CD4-positive, CD25-positive, alpha-beta regulatory T cell (primary cell): Measurements from ENCODE around the gene CEND1. TPM values are rescaled to one million over a fixed set of nuclear protein-coding genes. Genes with fewer than 3 reads are reported as not detected.

Experiments used
- ATAC-seq, 2 donors: fragments of 150-1000 bp; cut with Tn5 transposase; one replicate each; pipeline ENCODE4 v1.10.0; 2021; ENCODE audit warnings: low read depth in 2 of 2, moderate number of reproducible peaks in 2 of 2, moderate library complexity in 1 of 2
- DNase-seq, 3 donors: peaks; one replicate each; pipeline versions ENCODE4 v3.0.0 to v3.0.0-alpha.2; 2012 to 2022; ENCODE audit warnings: mixed read lengths in 1 of 3
- H3K27ac ChIP-seq: one replicate; pipeline ENCODE4 v1.7.0; 2013; ENCODE audit warnings: mild to moderate bottlenecking, low read length; ENCODE audit not compliant: insufficient read depth, poor library complexity, severe bottlenecking
- H3K27me3 ChIP-seq: one replicate; pipeline ENCODE4 v1.7.0; 2013; ENCODE audit warnings: low read length; ENCODE audit not compliant: control insufficient read depth, insufficient read depth
- H3K36me3 ChIP-seq: one replicate; pipeline ENCODE4 v1.7.0; 2013; ENCODE audit warnings: mild to moderate bottlenecking, low read length, moderate library complexity; ENCODE audit not compliant: control insufficient read depth, insufficient read depth
- H3K4me1 ChIP-seq: 2 replicates; pipeline ENCODE4 v1.7.0; 2013; ENCODE audit warnings: mild to moderate bottlenecking, low read length; ENCODE audit not compliant: insufficient read depth, control insufficient read depth, poor library complexity, severe bottlenecking
- H3K4me3 ChIP-seq: one replicate; pipeline ENCODE4 v1.7.0; 2013; ENCODE audit warnings: low read depth, mild to moderate bottlenecking, low read length, moderate library complexity
- H3K9me3 ChIP-seq, 2 experiments: 1 replicate in 1 of 2; 2 replicates in 1 of 2; pipeline ENCODE4 v1.7.0; 2013; ENCODE audit warnings: low read length in 2 of 2, mild to moderate bottlenecking in 1 of 2, moderate library complexity in 1 of 2; ENCODE audit not compliant: control insufficient read depth in 2 of 2
- H3K27ac Mint-ChIP-seq, 3 donors: one replicate each; pipeline ENCODE4 v1.8.0; 2020 to 2022; ENCODE audit warnings: mild to moderate bottlenecking in 3 of 3, mixed read lengths in 3 of 3, moderate library complexity in 2 of 3
- H3K27me3 Mint-ChIP-seq: one replicate; pipeline ENCODE4 v1.8.0; 2022; ENCODE audit warnings: mild to moderate bottlenecking, mixed read lengths
- H3K36me3 Mint-ChIP-seq: one replicate; pipeline ENCODE4 v1.8.0; 2020; ENCODE audit warnings: mixed read lengths
- H3K4me1 Mint-ChIP-seq, 4 donors: one replicate each; pipeline ENCODE4 v1.8.0; 2020 to 2022; ENCODE audit warnings: mixed read lengths in 4 of 4, mild to moderate bottlenecking in 1 of 4
- H3K4me3 Mint-ChIP-seq, 4 donors: one replicate each; pipeline ENCODE4 v1.8.0; 2020 to 2022; ENCODE audit warnings: mild to moderate bottlenecking in 4 of 4, mixed read lengths in 4 of 4, moderate library complexity in 3 of 4
- H3K9me3 Mint-ChIP-seq, 7 donors: one replicate each; pipeline ENCODE4 v1.8.0; 2020 to 2022; ENCODE audit warnings: mixed read lengths in 7 of 7, mild to moderate bottlenecking in 3 of 7, moderate library complexity in 2 of 7
- polyA plus RNA-seq, 4 donors: library from polyadenylated mRNA; unstranded; fragments of 300-500 nt; fragmentation: Illumina TruSeq; gene quantifications; one replicate each; pipeline ENCODE4 v1.2.3, GENCODE V29; 2021
- total RNA-seq: library from RNA; stranded (reverse); gene quantifications from one replicate; pipeline ENCODE4 v1.2.3, GENCODE V29; 2022

Gene CEND1
- total and polyA plus RNA-seq, 5 donors from 2014 or later: 0.47 to 0.67 (median 0.49) TPM; not detected in 2

DNA sequence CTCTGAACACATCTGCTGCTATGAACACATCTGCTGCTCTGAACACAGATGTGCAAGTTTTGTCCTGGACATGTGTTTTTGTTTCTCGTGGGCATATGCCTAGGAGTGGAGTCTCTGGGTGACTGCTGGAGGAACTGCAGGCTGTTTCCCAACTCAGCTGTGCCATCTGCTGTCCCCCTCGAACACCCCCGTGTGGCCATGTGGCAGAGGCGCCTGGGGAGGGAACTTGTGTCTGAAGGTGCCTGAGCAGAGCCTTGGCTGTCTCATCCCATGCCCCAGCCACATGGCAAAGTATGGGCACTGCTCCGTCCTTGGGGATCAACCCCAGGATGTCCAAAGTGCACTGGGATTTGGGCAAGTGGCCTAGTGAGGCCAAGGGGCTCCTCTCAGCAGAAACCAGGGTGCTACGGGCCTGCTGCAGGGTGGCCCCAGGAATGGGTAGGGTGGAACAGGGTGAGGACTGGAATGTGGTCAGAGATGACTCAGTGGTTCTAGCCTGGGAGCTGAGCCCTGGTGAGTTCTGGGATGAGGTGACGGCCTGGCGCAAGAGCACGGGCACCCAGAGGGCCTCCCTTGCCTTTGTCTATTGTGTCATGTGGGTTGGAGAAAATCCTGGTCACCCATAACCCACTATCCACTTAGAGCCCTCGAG, 27.3 kb downstream of the CEND1 start:
- Histone ChIP-seq H3K27ac (no peak overlapping the region), H3K36me3 (peaks cover 45% of the 10 kb centered on the region), H3K4me3 (no peak overlapping the region), H3K4me1 (no peaks in the 10 kb centered on the region), H3K27me3 (no peaks in the 10 kb centered on the region), H3K9me3 (no peaks in the 10 kb centered on the region)
- Mint-ChIP-seq H3K4me3 (no peak overlapping the region), H3K27ac (no peak overlapping the region), H3K36me3 (peaks cover 4% of the 10 kb centered on the region), H3K9me3 (no peaks in the 10 kb centered on the region), H3K4me1 (no peaks in the 10 kb centered on the region), H3K27me3 (no peaks in the 10 kb centered on the region)
- no peak for ATAC-seq
- peak in 1 of 3 donors; percentile 44 for DNase-seq

DNA sequence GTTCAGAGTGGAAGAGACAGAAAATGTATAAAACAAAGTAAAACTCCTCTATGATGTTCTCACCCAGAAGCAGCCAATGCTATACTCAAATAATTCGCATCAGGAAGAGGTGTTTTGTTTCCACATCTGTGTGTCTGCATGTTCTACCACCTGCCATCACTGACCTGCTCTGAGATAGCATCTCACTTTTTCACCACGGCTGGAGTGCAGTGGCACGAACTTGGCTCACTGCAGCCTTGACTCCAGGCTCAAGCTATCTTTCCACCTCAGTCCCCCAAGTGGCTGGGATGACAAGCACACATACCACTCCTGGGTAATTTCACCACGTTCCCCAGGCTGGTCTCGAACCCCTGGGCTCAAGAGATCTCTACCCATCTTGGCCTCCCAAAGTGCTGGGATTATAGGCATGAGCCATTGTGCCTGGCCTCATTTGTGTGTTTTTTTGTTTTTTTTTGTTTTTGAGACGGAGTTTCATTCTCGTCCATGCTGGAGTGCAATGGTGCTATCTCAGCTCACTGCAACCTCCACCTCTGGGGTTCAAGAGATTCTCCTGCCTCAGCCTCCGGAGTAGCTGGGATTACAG, 28.3 kb downstream of the CEND1 start:
- no peaks in the 10 kb centered on the region for H3K27me3 ChIP-seq
- H3K27ac Mint-ChIP-seq: peak overlapping the region in 1 of 3 donors; percentile 5
- no peak overlapping the region for H3K4me3 Mint-ChIP-seq
- H3K27ac ChIP-seq: no peak overlapping the region
- H3K4me1 Mint-ChIP-seq: no peaks in the 10 kb centered on the region
- H3K9me3 ChIP-seq: no peaks in the 10 kb centered on the region
- H3K4me3 ChIP-seq: no peak overlapping the region
- DNase-seq (no peak), ATAC-seq (no peak)
- no peaks in the 10 kb centered on the region for H3K27me3 Mint-ChIP-seq
- no peaks in the 10 kb centered on the region for H3K9me3 Mint-ChIP-seq
- no peaks in the 10 kb centered on the region for H3K4me1 ChIP-seq
- H3K36me3 Mint-ChIP-seq: peaks cover 7% of the 10 kb centered on the region
- H3K36me3 ChIP-seq: peaks cover 51% of the 10 kb centered on the region

DNA sequence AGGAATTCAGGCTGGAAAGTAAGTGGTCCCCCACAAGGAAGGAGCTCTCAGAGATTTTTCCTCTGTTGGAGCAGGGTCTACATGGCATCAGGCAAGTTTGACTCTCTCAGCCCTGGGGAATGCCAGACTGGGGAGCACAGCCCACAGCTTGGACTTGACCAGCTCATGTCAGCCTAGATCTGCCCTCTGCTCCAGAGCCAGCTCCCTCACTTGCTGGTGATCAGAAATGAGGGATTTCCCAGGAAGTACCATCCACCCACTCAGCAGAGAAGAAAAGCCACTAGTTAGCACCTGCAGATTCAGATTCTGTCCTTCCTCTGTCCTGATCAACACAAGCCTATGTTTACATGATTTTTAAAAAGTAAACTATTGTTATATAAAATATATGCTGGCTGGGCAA, 29.7 kb downstream of the CEND1 start:
- Mint-ChIP-seq H3K36me3 (peaks cover 7% of the 10 kb centered on the region), H3K27ac (no peak overlapping the region), H3K4me1 (no peaks in the 10 kb centered on the region), H3K27me3 (no peaks in the 10 kb centered on the region), H3K4me3 (no peak overlapping the region), H3K9me3 (no peaks in the 10 kb centered on the region)
- no peaks in the 10 kb centered on the region for H3K27me3 ChIP-seq
- ATAC-seq (no peak), DNase-seq (no peak)
- H3K36me3 ChIP-seq: peaks cover 61% of the 10 kb centered on the region
- no peak overlapping the region for H3K4me3 ChIP-seq
- no peaks in the 10 kb centered on the region for H3K9me3 ChIP-seq
- H3K27ac ChIP-seq: no peak overlapping the region
- no peaks in the 10 kb centered on the region for H3K4me1 ChIP-seq

DNA sequence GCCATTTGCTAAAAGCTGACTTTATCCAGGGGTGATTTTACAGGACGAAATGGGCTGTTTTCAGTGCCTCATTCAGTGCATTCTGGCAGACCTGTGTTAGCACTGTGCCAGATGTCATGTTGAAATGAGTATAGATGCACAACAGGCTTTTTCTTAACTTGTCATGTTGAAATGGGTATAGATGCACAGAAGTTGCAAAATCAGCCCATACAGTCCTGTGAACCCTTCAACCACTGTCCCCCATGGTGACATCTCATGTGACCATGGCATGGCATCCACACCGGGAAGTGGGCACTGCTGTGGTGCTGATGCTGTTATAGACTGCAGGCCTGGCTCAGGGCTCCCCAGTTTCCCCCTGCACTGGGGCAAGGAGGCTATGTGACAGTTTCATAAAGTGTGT, 40.2 kb downstream of the CEND1 start:
- Mint-ChIP-seq H3K9me3 (no peaks in the 10 kb centered on the region), H3K27me3 (peaks cover 4% of the 10 kb centered on the region), H3K36me3 (no peaks in the 10 kb centered on the region), H3K4me1 (peaks cover 9 to 32% (median 22%) of the 10 kb centered on the region in 4 donors), H3K4me3 (peak overlapping the region; percentile 24 to 91 (median 59)), H3K27ac (no peak overlapping the region)
- Histone ChIP-seq H3K27ac (no peak overlapping the region), H3K27me3 (no peaks in the 10 kb centered on the region), H3K36me3 (peaks cover 7% of the 10 kb centered on the region), H3K4me3 (no peak overlapping the region), H3K4me1 (peaks cover 32% of the 10 kb centered on the region), H3K9me3 (no peaks in the 10 kb centered on the region)
- no peak for ATAC-seq
- DNase-seq: no peak

DNA sequence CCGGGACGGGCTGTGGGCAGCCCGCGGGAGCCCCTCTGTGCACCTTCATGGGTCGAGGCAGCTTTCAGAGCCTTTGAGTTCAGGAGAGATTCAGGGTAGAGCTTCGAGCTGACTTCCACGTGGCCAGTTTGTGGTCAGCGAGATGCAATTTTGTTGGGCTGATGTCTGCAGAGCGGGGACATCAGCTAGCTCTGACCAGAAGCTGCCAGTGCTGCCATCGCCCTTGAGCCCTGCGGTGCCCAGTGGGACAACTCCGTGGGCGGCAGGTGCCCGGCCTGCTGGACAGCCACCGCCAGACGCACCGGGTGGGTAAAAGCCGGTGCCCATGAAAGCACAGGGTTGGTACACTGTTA, 41.9 kb downstream of the CEND1 start:
- Histone ChIP-seq H3K9me3 (no peaks in the 10 kb centered on the region), H3K4me3 (peak overlapping the region; percentile 79), H3K4me1 (peaks cover 32% of the 10 kb centered on the region), H3K36me3 (peaks cover 7% of the 10 kb centered on the region), H3K27me3 (no peaks in the 10 kb centered on the region), H3K27ac (peak overlapping the region; percentile 68)
- no peaks in the 10 kb centered on the region for H3K36me3 Mint-ChIP-seq
- ATAC-seq (no peak), DNase-seq (no peak)
- peaks cover 4% of the 10 kb centered on the region for H3K27me3 Mint-ChIP-seq
- peak overlapping the region; percentile 86 to 95 (median 90) for H3K4me3 Mint-ChIP-seq
- peak overlapping the region in 2 of 3 donors; percentile 83 to 93 for H3K27ac Mint-ChIP-seq
- peaks cover 9 to 32% (median 22%) of the 10 kb centered on the region in 4 donors for H3K4me1 Mint-ChIP-seq
- no peaks in the 10 kb centered on the region for H3K9me3 Mint-ChIP-seq

DNA sequence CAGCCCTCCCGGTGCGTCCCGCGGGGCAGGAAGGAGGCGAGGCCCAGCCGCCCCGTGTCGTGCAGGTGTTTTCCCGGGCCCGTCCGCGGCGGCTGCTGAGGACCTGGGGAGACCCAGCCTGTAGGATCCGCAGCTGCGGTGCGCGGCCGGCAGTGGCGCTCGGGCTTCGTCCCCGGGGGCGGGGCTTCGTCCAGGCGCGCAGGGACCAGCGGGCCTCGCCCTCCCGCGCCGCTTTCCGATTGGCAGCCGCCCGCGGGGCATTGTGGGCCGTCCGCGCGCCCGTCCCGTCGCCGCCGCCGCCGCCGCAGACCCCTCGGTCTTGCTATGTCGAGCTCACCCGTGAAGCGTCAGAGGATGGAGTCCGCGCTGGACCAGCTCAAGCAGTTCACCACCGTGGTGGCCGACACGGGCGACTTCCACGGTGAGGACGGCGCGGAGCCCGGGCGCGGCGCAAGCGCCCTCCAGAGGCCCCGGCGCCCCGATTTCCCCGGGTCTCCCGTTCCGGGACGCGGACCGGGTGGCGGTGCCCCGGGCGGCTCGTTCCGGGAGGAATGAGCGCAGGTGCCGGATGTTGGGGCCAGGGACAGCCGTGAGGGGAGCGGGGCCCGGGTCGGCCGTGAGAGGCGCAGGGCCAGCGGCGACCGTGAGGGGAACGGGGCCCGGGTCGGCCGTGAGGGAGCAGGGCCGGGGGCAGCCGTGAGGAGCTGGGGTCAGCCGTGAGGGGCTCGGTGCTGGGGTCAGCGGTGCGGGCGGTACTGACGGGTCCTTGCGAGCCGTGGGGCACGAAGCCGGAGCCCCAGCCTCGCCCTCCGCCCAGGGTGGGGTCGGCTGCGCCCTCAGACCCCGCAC, 42.5 kb downstream of the CEND1 start, which contains the start of gene TALDO1:
TSS of gene TALDO1 (plus strand) at position 307 of the 849 bp plus-strand sequence. CDS start at position 325, 18 bp downstream.
- Histone ChIP-seq H3K27me3 (no peaks in the 10 kb centered on the region), H3K4me3 (peak within 1 kb of the TSS; percentile 79), H3K9me3 (no peaks in the 10 kb centered on the region), H3K4me1 (peaks cover 32% of the 10 kb centered on the region), H3K27ac (peak within 1 kb of the TSS; percentile 68), H3K36me3 (peaks cover 2% of the 10 kb centered on the region)
- Mint-ChIP-seq H3K27ac (peak within 1 kb of the TSS in 2 of 3 donors; percentile 83 to 93), H3K9me3 (no peaks in the 10 kb centered on the region), H3K27me3 (peaks cover 4% of the 10 kb centered on the region), H3K4me3 (peak within 1 kb of the TSS; percentile 87 to 95 (median 91)), H3K4me1 (peaks cover 9 to 31% (median 20%) of the 10 kb centered on the region in 4 donors), H3K36me3 (no peaks in the 10 kb centered on the region)
- peak; percentile 83 to 87 for ATAC-seq
- peak; percentile 71 to 88 (median 78) for DNase-seq

DNA sequence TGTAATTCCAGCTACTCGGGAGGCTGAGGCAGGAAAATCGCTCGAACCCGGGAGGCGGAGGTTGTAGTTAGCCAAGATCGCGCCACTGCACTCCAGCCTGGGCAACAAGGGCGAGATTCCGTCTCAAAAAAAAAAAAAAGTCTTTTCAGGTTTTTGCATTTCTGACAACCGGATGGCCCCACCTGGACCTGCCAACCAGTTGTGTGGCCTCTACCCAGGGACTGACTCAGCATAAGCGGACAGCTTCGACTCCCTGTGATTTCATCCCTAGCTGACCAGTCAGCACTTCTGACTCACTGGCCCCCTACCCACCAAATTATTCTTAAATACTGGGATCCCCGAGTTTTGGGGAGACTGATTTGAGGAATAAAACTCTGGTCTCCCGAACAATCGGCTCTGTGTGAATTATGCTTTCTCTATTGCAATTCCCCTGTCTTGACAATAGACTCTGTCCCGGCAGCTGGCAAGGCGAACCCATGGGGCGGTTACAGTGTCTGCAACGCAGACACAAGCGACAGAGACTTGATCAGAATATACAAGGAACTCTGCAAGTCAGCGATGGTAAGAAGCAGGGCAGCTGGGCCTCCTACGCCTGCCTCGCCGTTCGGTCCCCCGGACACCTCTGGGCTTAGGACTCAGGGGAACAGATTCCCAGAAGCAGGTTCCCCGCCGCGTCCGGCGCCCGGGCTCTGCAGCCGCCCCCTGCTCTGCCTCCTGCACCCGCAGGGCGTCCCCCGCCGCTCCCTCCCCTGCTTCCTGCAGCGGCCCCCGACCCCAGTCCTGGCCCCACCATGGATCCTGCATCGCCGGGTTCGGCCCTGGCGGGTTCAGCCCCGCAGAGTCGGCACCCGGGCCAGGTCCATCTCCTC, 43.4 kb downstream of the CEND1 start:
- peak overlapping the region; percentile 85 to 92 (median 88) for H3K4me3 Mint-ChIP-seq
- peak overlapping the region in 2 of 3 donors; percentile 55 to 89 for H3K27ac Mint-ChIP-seq
- H3K36me3 Mint-ChIP-seq: no peaks in the 10 kb centered on the region
- peak; percentile 44 to 49 for ATAC-seq
- peak in 2 of 3 donors; percentile 34 to 64 for DNase-seq
- peaks cover 9 to 27% (median 19%) of the 10 kb centered on the region in 4 donors for H3K4me1 Mint-ChIP-seq
- Histone ChIP-seq H3K27ac (peak overlapping the region; percentile 68), H3K4me3 (peak overlapping the region; percentile 58), H3K36me3 (no peaks in the 10 kb centered on the region), H3K4me1 (peaks cover 32% of the 10 kb centered on the region), H3K9me3 (no peaks in the 10 kb centered on the region), H3K27me3 (no peaks in the 10 kb centered on the region)
- H3K27me3 Mint-ChIP-seq: peaks cover 4% of the 10 kb centered on the region
- H3K9me3 Mint-ChIP-seq: no peaks in the 10 kb centered on the region
